OCI-LY3 (cell line): ENCODE results near the gene GRAP2.

Experiments
- H2AFZ ChIP-seq: fragments of 200-600, 300-600 bp; shearing (Covaris generic); 2 replicates; pipeline ENCODE4 v1.6.0; 2014; ENCODE audit warnings: antibody characterized with exemption, low read depth, low read length
- H3K27ac ChIP-seq: fragments of 200-600, 300-600 bp; sonication (generic); 2 replicates; pipeline ENCODE4 v1.5.1; 2014; ENCODE audit warnings: mild to moderate bottlenecking, low read length, moderate library complexity, mixed read lengths
- H3K27me3 ChIP-seq: fragments of 200-600, 300-600 bp; sonication (generic); 2 replicates; pipeline ENCODE4 v1.6.1; 2014; ENCODE audit warnings: low read depth, low read length, mixed read lengths
- H3K36me3 ChIP-seq: fragments of 200-600, 300-600 bp; sonication (generic); replicated peaks from 2 replicates; pipeline ENCODE3; 2014; ENCODE audit warnings: low read depth, low read length, mixed read lengths
- H3K4me1 ChIP-seq: fragments of 300-600, 200-600 bp; sonication (generic); 2 replicates; pipeline ENCODE4 v1.6.1; 2014; ENCODE audit warnings: low read length, mixed read lengths
- H3K4me2 ChIP-seq: fragments of 200-600, 300-600 bp; sonication (generic); 2 replicates; pipeline ENCODE4 v1.6.1; 2014; ENCODE audit warnings: low read length, mixed read lengths
- H3K4me3 ChIP-seq: fragments of 300-600, 200-600 bp; sonication (generic); 2 replicates; pipeline ENCODE4 v1.5.1; 2014; ENCODE audit warnings: antibody characterized with exemption, mild to moderate bottlenecking, low read length, moderate library complexity
- H3K79me2 ChIP-seq: fragments of 300-600, 200-600 bp; shearing (Covaris generic); 2 replicates; pipeline ENCODE4 v1.6.1; 2014; ENCODE audit warnings: mild to moderate bottlenecking, low read length, mixed read lengths
- H3K9ac ChIP-seq: fragments of 300-600, 200-600 bp; shearing (Covaris generic); 2 replicates; pipeline ENCODE4 v1.6.0; 2014; ENCODE audit warnings: mild to moderate bottlenecking, low read length, moderate library complexity
- H3K9me3 ChIP-seq: fragments of 200-600, 300-600 bp; shearing (Covaris generic); 2 replicates; pipeline ENCODE4 v1.6.1; 2014; ENCODE audit warnings: low read length, mixed read lengths; ENCODE audit not compliant: insufficient read depth
- H4K20me1 ChIP-seq: fragments of 200-600, 300-600 bp; sonication (generic); 2 replicates; pipeline ENCODE4 v1.6.1; 2016; ENCODE audit warnings: low read length, mixed read lengths; ENCODE audit not compliant: insufficient read depth
- EZH2phosphoT487 ChIP-seq: fragments of 200-600 bp; shearing (Covaris generic); IDR thresholded peaks from 2 replicates; pipeline ENCODE4 v1.6.1; 2018; ENCODE audit warnings: antibody characterized with exemption, mixed run types, low read depth
- TF ChIP-seq, protein P1 (sequence below): fragments of 200-600, 300-600 bp; sonication (generic); IDR thresholded peaks from 2 replicates; pipeline ENCODE4 v1.5.1; 2014; ENCODE audit warnings: antibody characterized with exemption, low read length, low read depth

Gene GRAP2

DNA sequence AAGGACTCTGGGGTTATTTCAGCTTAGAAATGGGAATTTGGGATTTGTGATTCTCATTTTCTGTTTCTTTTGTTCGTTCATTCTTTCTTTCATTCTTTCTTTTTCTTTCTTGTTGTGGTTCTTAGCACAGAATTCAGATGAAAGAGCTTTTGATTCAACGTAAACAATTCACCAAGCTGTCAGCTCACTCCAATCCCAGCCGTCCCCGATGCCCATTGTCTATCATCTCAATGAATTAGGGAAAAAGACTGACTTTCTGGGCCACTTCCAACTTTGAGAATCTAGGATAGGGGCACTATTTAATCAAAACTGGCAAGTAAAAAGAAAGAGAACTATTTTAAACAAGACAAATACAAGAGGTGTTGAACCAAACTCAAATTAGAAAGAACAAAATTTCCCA, 34.2 kb downstream of the GRAP2 start:
- Histone ChIP-seq H3K27ac (no peak overlapping the region), H3K27me3 (peaks cover 81% of the 10 kb centered on the region), H3K36me3 (no peaks in the 10 kb centered on the region), H3K4me3 (no peak overlapping the region), H3K4me1 (peaks cover 5% of the 10 kb centered on the region; the same call in 1 of the 2 replicates), H3K79me2 (no peaks in the 10 kb centered on the region), H3K4me2 (no peak overlapping the region), H4K20me1 (0 out of 2 replicates have a peak, but pooled peaks cover 3% of the 10 kb centered on the region), H3K9me3 (no peaks in the 10 kb centered on the region), H3K9ac (no peak overlapping the region), H2AFZ (no peak overlapping the region)
- TF ChIP-seq, protein P1, sequence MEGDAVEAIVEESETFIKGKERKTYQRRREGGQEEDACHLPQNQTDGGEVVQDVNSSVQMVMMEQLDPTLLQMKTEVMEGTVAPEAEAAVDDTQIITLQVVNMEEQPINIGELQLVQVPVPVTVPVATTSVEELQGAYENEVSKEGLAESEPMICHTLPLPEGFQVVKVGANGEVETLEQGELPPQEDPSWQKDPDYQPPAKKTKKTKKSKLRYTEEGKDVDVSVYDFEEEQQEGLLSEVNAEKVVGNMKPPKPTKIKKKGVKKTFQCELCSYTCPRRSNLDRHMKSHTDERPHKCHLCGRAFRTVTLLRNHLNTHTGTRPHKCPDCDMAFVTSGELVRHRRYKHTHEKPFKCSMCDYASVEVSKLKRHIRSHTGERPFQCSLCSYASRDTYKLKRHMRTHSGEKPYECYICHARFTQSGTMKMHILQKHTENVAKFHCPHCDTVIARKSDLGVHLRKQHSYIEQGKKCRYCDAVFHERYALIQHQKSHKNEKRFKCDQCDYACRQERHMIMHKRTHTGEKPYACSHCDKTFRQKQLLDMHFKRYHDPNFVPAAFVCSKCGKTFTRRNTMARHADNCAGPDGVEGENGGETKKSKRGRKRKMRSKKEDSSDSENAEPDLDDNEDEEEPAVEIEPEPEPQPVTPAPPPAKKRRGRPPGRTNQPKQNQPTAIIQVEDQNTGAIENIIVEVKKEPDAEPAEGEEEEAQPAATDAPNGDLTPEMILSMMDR = no peak
- no peak for TF ChIP-seq EZH2phosphoT487

DNA sequence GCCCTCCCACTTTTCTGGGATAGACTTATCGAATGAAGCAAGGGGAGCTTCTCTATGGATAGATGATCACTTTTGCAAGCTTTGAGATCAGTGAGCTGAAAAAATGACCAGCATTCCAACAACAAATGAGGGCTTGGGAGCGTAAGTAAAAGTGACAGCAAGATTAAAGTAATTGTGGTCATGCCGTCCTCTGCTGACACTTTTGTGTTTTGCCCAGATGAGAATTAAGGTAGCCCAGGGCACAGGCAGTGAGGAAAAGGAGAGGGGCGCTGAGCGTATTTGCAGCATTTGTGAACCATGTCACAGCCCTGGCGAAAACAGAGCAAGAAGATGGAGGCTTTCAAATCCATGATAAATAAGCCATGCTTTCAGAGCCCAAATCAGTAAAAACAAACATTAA, 34.7 kb downstream of the GRAP2 start:
- H3K4me1 ChIP-seq = peaks cover 5% of the 10 kb centered on the region; the same call in 1 of the 2 replicates
- H2AFZ ChIP-seq = no peak overlapping the region
- 0 out of 2 replicates have a peak, but pooled peaks cover 3% of the 10 kb centered on the region for H4K20me1 ChIP-seq
- H3K79me2 ChIP-seq = no peaks in the 10 kb centered on the region
- H3K4me2 ChIP-seq = no peak overlapping the region
- no peaks in the 10 kb centered on the region for H3K36me3 ChIP-seq
- H3K9me3 ChIP-seq = no peaks in the 10 kb centered on the region
- peaks cover 76% of the 10 kb centered on the region for H3K27me3 ChIP-seq
- TF ChIP-seq EZH2phosphoT487 = no peak
- TF ChIP-seq, protein P1 = no peak
- H3K9ac ChIP-seq = no peak overlapping the region
- no peak overlapping the region for H3K4me3 ChIP-seq
- H3K27ac ChIP-seq = no peak overlapping the region

DNA sequence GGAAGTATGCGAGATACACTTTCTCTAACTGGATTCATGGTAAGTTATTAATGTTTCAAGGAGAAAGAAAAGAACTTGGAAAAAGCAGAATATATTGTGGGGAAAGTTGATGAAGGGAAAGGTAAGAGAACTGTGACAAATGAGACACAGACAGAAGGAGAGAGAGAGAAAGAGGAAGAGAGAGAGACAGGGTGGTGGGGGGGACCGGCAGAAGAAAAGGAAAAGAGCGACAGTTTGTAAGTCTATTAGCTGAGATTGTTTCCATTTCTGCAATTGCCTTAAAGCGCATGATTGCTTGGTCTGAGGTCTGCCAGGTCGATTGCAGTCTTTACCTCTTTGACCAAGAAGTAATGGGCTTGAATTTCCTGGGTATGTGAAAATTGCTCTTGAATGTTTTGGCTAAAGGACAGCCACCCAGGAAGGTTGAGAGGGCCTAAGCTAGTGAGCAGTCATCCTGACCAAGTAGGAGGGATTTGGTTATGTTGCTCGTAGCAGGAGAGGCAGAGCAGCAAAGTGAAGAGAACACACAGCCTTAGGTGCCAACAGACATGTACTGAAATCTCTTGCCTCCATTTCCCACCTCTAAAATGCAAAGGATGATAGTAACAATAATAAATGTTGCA, 35.8 kb downstream of the GRAP2 start:
- no peak for TF ChIP-seq EZH2phosphoT487
- TF ChIP-seq, protein P1 = no peak
- no peak overlapping the region for H2AFZ ChIP-seq
- H4K20me1 ChIP-seq = 0 out of 2 replicates have a peak, but pooled peaks cover 3% of the 10 kb centered on the region
- H3K27me3 ChIP-seq = peaks cover 68% of the 10 kb centered on the region
- H3K36me3 ChIP-seq = no peaks in the 10 kb centered on the region
- peaks cover 5% of the 10 kb centered on the region; the same call in 1 of the 2 replicates for H3K4me1 ChIP-seq
- no peak overlapping the region for H3K9ac ChIP-seq
- H3K4me3 ChIP-seq = no peak overlapping the region
- H3K9me3 ChIP-seq = no peaks in the 10 kb centered on the region
- no peak overlapping the region for H3K27ac ChIP-seq
- no peak overlapping the region for H3K4me2 ChIP-seq
- no peaks in the 10 kb centered on the region for H3K79me2 ChIP-seq

DNA sequence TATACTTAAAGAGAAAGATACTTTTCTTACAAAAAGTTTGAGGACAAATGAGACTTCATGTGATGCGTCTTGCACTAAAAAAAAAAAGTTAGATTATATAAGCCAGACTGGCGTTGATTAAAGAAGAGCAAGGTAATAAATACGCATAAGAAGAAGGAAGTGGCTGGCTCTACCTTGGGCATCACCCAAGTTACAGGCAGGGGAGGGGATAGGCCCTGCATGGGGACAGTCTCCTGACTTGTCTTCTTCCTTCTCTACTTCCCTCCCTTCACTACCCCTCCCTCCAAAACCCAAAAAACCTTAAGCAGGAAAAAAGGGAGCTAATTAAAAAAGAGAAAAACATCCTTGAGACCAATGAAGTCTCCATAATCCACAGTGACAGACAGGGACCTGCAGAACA, 37.0 kb downstream of the GRAP2 start:
- Histone ChIP-seq H3K4me2 (no peak overlapping the region), H3K27me3 (peaks cover 63% of the 10 kb centered on the region), H3K27ac (no peak overlapping the region), H3K4me3 (no peak overlapping the region), H2AFZ (no peak overlapping the region), H4K20me1 (0 out of 2 replicates have a peak, but pooled peaks cover 3% of the 10 kb centered on the region), H3K79me2 (no peaks in the 10 kb centered on the region), H3K9ac (no peak overlapping the region), H3K36me3 (no peaks in the 10 kb centered on the region), H3K9me3 (no peaks in the 10 kb centered on the region), H3K4me1 (peaks cover 7% of the 10 kb centered on the region)
- TF ChIP-seq, protein P1 = no peak
- no peak for TF ChIP-seq EZH2phosphoT487
